ENCODE results near the gene ICAM4.

GRCh38 chr19:10254244-10254643, 32.5 kb upstream of the ICAM4 start:
- TF ChIP-seq POLR2AphosphoS5 (IDR thresholded peaks at IDR 0.05; ENCODE audit: low read depth, low read length), result no peak
- TF ChIP-seq REST (IDR thresholded peaks at IDR 0.05; ENCODE audit: insufficient read depth in 1 of 2, low read depth in 2 of 2, low read length in 2 of 2), result no peak
- TF ChIP-seq TAF1 (IDR thresholded peaks at IDR 0.05; ENCODE audit: borderline replicate concordance, insufficient read depth, low read length), result no peak
- TF ChIP-seq SIN3A (IDR thresholded peaks at IDR 0.05; ENCODE audit: borderline replicate concordance, insufficient read depth, low read length), result no peak
